K562 (cell line): ENCODE results near the gene PXN. TPM values are rescaled to one million over a fixed set of nuclear protein-coding genes. Genes with fewer than 3 reads are reported as not detected.

Experiments used
- BCL6 ChIP-seq: fragments of 250-450 bp; sonication (Bioruptor Pico); IDR thresholded peaks from 2 replicates; pipeline ENCODE4 v1.4.0; 2020
- CBFA2T3 ChIP-seq: fragments of 450-650 bp; IDR thresholded peaks from 2 replicates; pipeline ENCODE4 v1.6.1; 2017
- CEBPG ChIP-seq, 3 experiments: fragments of 200-800 bp in 1 of 3; sonication (Bioruptor generic) in 1 of 3; sonication (generic) in 1 of 3; formaldehyde crosslinking in 1 of 3; IDR thresholded peaks in 2 of 3; conservative IDR thresholded peaks in 1 of 3; 2 replicates each; pipeline versions ENCODE4 v1.6.1 to v1.8.0; 2016 to 2022; ENCODE audit warnings: missing compliant biosample characterization in 2 of 3, missing genetic modification characterization in 2 of 3, mild to moderate bottlenecking in 1 of 3, missing genetic modification reagents in 1 of 3
- CHCHD3 ChIP-seq: fragments of 250-450 bp; sonication (Bioruptor Pico); IDR thresholded peaks from 2 replicates; pipeline ENCODE4 v2.1.2; 2022; ENCODE audit warnings: mild to moderate bottlenecking
- CREB3 ChIP-seq: fragments of 450-650 bp; conservative IDR thresholded peaks from 2 replicates; pipeline ENCODE4 v1.6.1; 2016; ENCODE audit warnings: missing genetic modification characterization, low read depth, mild to moderate bottlenecking, missing compliant biosample characterization, moderate library complexity
- GATAD2B ChIP-seq: fragments of 450-650 bp; IDR thresholded peaks from 2 replicates; pipeline ENCODE4 v1.6.1; 2017; ENCODE audit warnings: mild to moderate bottlenecking, borderline replicate concordance
- ILK ChIP-seq: fragments of 450-650 bp; IDR thresholded peaks from 2 replicates; pipeline ENCODE4 v1.6.1; 2016; ENCODE audit warnings: missing genetic modification characterization, low read depth, mild to moderate bottlenecking, missing compliant biosample characterization, moderate library complexity, borderline replicate concordance
- MEF2D ChIP-seq: conservative IDR thresholded peaks from 2 replicates; pipeline ENCODE4 v1.6.1; 2016; ENCODE audit warnings: low read depth, missing genetic modification characterization, missing compliant biosample characterization
- NCOA1 ChIP-seq: fragments of 450-650 bp; IDR thresholded peaks from 2 replicates; pipeline ENCODE4 v1.6.1; 2016; ENCODE audit warnings: low read depth
- NR2C2 ChIP-seq, 2 experiments: fragments of 200-800 bp in 1 of 2; sonication (Bioruptor generic) in 1 of 2; sonication (generic) in 1 of 2; formaldehyde crosslinking in 1 of 2; IDR thresholded peaks; 2 replicates each; pipeline versions ENCODE4 v1.6.1 to v1.8.0; 2016 to 2022; ENCODE audit warnings: mild to moderate bottlenecking in 1 of 2, missing compliant biosample characterization in 1 of 2, missing genetic modification characterization in 1 of 2, missing genetic modification reagents in 1 of 2
- RBM25 ChIP-seq: fragments of 200-400 bp; formaldehyde crosslinking; IDR thresholded peaks from 2 replicates; pipeline ENCODE4 v1.6.1; 2018; ENCODE audit warnings: low read length, low read depth, moderate library complexity; ENCODE audit not compliant: severe bottlenecking
- RNF219 ChIP-seq: fragments of 250-450 bp; sonication (Bioruptor Pico); IDR thresholded peaks from 2 replicates; pipeline ENCODE4 v1.5.0; 2022; ENCODE audit warnings: mild to moderate bottlenecking
- SRSF3 ChIP-seq: fragments of 200-400 bp; formaldehyde crosslinking; IDR thresholded peaks from 2 replicates; pipeline ENCODE4 v1.6.1; 2016; ENCODE audit warnings: mild to moderate bottlenecking, low read length, moderate library complexity; ENCODE audit not compliant: insufficient read depth
- STAT5B ChIP-seq: fragments of 250-450 bp; sonication (Bioruptor Pico); IDR thresholded peaks from 2 replicates; pipeline ENCODE4 v1.8.0; 2021; ENCODE audit warnings: mild to moderate bottlenecking, inconsistent platforms
- STAT6 ChIP-seq: sonication (generic); formaldehyde crosslinking; IDR thresholded peaks from 2 replicates; pipeline ENCODE4 v1.8.1; 2023; ENCODE audit warnings: mild to moderate bottlenecking, missing genetic modification reagents
- TAF15 ChIP-seq: fragments of 200-400 bp; formaldehyde crosslinking; IDR thresholded peaks from 2 replicates; pipeline ENCODE4 v1.6.1; 2017; ENCODE audit warnings: mild to moderate bottlenecking, low read depth, low read length, moderate library complexity
- ZNF175 ChIP-seq: fragments of 200-800 bp; sonication (Bioruptor generic); IDR thresholded peaks from 2 replicates; pipeline ENCODE4 v1.6.1; 2016; ENCODE audit warnings: low read depth, mild to moderate bottlenecking, missing genetic modification characterization, missing compliant biosample characterization
- polyA plus RNA-seq, 8 experiments: library from polyadenylated mRNA; depleted of rRNA in 4 of 8; stranded (reverse) in 5 of 8; unstranded in 3 of 8; fragments of >200 nt; fragmentation: Nextera tagmentation in 2 of 8; fragmentation: Illumina TruSeq in 1 of 8; extraction: Ambion mirVana in 2 of 8; extraction: Trizol in 1 of 8; gene quantifications; 2 replicates each; pipeline versions ENCODE4 v1.2.1 to v1.2.3, GENCODE V29; 2011 to 2014; ENCODE audit warnings: inconsistent platforms in 1 of 8, missing spikeins in 1 of 8
- total RNA-seq, 7 experiments: library from RNA; depleted of rRNA in 6 of 7; stranded (reverse); fragments of >200 nt in 6 of 7; fragmentation: Illumina TruSeq in 2 of 7; extraction: Trizol in 2 of 7; gene quantifications; 2 replicates each; pipeline versions ENCODE4 v1.2.1 to v1.2.3, GENCODE V29; 2011 to 2021; ENCODE audit warnings: low replicate concordance in 1 of 7
- TF ChIP-seq, protein P1 (sequence below): fragments of 250-450 bp; sonication (Bioruptor Pico); IDR thresholded peaks from 2 replicates; pipeline ENCODE4 v1.4.0; 2020; ENCODE audit warnings: mild to moderate bottlenecking, moderate library complexity

PXN gene
- total and polyA plus RNA-seq, 9 of the 15 experiments (the other 6 are each of a cell fraction or from before 2014, with no cell fraction given), result 4.0 to 74.1 (median 18.6) TPM

- TF ChIP-seq STAT6 (CRISPR knock-in tag), result no peak; the same call in 1 of the 2 replicates
- TF ChIP-seq BCL6, result no peak
- TF ChIP-seq CREB3 (tag), result no peak
- no peak for TF ChIP-seq ILK (tag)
- peak; percentile 77; the same call in 1 of the 2 replicates for TF ChIP-seq ZNF175 (CRISPR knock-in tag)
- peak; percentile 58; the same call in 1 of the 2 replicates for TF ChIP-seq NCOA1
- no peak for TF ChIP-seq RNF219 (CRISPR knock-in tag)
- TF ChIP-seq CHCHD3, result no peak
- peak; percentile 51; the same call in 1 of the 2 replicates for TF ChIP-seq CEBPG (CRISPR knock-in tag; IDR thresholded peaks at IDR 0.05)
- TF ChIP-seq CEBPG (tag; conservative IDR thresholded peaks at IDR 0.05 in 1 of 2, IDR thresholded peaks at IDR 0.05 in 1 of 2), result peak in 1 of 2 experiments; percentile 39; a peak in 1 of 4 replicates
- peak; percentile 50 for TF ChIP-seq CBFA2T3
- TF ChIP-seq GATAD2B, result 0 out of 2 replicates have a peak, but pooled peaks have one; percentile 64
- 0 out of 2 replicates have a peak, but pooled peaks have one; percentile 10 for TF ChIP-seq MEF2D
- no peak for TF ChIP-seq NR2C2 (CRISPR knock-in tag; IDR thresholded peaks at IDR 0.05)
- TF ChIP-seq NR2C2 (tag; IDR thresholded peaks at IDR 0.05), result no peak
- TF ChIP-seq, protein P1, sequence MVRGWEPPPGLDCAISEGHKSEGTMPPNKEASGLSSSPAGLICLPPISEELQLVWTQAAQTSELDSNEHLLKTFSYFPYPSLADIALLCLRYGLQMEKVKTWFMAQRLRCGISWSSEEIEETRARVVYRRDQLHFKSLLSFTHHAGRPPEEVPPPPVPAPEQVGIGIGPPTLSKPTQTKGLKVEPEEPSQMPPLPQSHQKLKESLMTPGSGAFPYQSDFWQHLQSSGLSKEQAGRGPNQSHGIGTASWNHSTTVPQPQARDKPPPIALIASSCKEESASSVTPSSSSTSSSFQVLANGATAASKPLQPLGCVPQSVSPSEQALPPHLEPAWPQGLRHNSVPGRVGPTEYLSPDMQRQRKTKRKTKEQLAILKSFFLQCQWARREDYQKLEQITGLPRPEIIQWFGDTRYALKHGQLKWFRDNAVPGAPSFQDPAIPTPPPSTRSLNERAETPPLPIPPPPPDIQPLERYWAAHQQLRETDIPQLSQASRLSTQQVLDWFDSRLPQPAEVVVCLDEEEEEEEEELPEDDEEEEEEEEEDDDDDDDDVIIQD (CRISPR knock-in tag), result no peak
- TF ChIP-seq TAF15, result no peak
- no peak for TF ChIP-seq SRSF3
- TF ChIP-seq STAT5B (CRISPR knock-in tag), result no peak
- TF ChIP-seq RBM25, result no peak
These were observed 27.4 kb upstream of the PXN start, which contains the start of gene RNU4-1 (continued) for GRCh38 chr12:120292661-120293531.
